OCI-LY3 (cell line): ENCODE measurements around the gene TMEM11.

ENCODE experiments used
- EZH2phosphoT487 ChIP-seq: fragments of 200-600 bp; shearing (Covaris generic); IDR thresholded peaks from 2 replicates; pipeline ENCODE4 v1.6.1; 2018; ENCODE audit warnings: antibody characterized with exemption, mixed run types, low read depth
- TF ChIP-seq, protein P1 (sequence below): fragments of 200-600, 300-600 bp; sonication (generic); IDR thresholded peaks from 2 replicates; pipeline ENCODE4 v1.5.1; 2014; ENCODE audit warnings: antibody characterized with exemption, low read length, low read depth

DNA sequence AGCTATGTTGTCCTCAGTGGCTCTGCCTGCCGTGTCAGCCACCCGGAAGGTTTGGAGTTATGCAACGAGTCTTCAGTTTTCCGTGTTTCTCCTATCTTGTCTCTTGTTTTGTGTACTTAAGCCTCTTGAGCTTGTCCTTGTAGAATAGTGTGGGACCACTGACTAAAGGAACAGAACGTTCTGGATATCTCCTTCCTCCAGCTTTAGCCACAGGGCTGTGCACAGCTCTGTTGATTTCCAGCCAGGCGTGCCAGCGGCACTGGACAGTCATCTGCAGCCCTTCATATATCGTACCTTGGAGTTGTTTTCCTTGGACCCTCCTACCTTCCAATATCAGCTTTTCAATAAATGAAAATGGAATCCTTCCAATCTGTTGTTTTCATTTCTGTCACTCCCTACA, 39.8 kb downstream of the TMEM11 start:
- TF ChIP-seq, protein P1, sequence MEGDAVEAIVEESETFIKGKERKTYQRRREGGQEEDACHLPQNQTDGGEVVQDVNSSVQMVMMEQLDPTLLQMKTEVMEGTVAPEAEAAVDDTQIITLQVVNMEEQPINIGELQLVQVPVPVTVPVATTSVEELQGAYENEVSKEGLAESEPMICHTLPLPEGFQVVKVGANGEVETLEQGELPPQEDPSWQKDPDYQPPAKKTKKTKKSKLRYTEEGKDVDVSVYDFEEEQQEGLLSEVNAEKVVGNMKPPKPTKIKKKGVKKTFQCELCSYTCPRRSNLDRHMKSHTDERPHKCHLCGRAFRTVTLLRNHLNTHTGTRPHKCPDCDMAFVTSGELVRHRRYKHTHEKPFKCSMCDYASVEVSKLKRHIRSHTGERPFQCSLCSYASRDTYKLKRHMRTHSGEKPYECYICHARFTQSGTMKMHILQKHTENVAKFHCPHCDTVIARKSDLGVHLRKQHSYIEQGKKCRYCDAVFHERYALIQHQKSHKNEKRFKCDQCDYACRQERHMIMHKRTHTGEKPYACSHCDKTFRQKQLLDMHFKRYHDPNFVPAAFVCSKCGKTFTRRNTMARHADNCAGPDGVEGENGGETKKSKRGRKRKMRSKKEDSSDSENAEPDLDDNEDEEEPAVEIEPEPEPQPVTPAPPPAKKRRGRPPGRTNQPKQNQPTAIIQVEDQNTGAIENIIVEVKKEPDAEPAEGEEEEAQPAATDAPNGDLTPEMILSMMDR: no peak
- no peak for TF ChIP-seq EZH2phosphoT487
